HG02642 (cell line): Measurements from ENCODE around the gene ZNF239.
"Not testable (repeated sequence)": the region's sequence is repeated elsewhere in the genome, so short reads cannot be mapped to it uniquely, and the experiment has no call there.

Source experiments
- ATAC-seq: cut with Tn5 transposase; IDR thresholded peaks from one replicate; pipeline ENCODE4 v1.9.1; 2021; ENCODE audit warnings: mild to moderate bottlenecking; ENCODE audit not compliant: unreplicated experiment, poor library complexity

The ZNF239 gene

DNA sequence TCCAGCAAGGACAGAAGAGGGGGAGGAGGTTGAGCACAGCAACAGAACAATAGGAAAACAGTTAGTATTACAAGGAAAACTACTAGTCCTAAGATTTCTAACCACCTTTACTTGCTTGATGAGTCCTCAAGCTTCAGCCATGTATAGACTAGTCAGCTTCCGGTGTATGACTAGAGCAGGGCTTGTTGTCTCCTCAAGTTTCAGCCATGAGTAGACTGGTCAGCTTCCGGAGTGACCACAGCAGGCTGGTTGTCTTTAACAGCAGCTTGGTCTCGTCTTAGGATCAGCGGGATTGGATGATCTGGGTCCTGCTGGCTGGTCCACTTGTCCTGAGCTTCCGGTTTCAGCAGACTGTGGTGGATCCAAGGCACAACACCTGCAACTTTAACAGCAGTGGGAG lies 10.6 kb upstream of the ZNF239 start:
- ATAC-seq = no peak

DNA sequence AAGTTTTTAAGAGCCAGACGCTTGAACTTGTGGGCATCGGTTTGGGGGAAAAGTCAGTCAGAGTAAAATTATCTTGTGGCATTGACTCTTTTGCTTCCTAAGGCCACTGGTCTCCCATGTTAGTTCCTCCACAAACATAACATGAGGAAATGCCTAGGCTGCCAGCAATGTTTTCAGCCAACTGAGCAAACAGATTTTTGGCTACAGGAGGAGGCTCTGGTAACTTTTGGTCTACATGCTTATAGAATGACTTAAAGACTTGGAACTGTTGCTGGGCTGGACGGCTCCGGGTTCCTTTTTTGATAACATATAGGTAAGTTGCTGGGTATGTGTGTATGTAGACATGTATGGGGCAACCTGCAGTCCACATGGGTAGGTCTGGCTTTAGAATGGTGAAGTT lies 9.6 kb upstream of the ZNF239 start:
- no peak for ATAC-seq

GRCh38 chr10:43576580-43576979 lies 2.2 kb upstream of the ZNF239 start:
- ATAC-seq = no peak

- no peak for ATAC-seq
Measured at GRCh38 chr10:43576062-43576461, 1.6 kb upstream of the ZNF239 start.

- ATAC-seq = no peak
Measured at GRCh38 chr10:43574906-43575305, 490 bp upstream of the ZNF239 start.

- no peak for ATAC-seq
Measured at GRCh38 chr10:43573250-43574000, 991 bp downstream of the ZNF239 start.

GRCh38 chr10:43570971-43571370 lies 3.4 kb downstream of the ZNF239 start:
- ATAC-seq = no peak

DNA sequence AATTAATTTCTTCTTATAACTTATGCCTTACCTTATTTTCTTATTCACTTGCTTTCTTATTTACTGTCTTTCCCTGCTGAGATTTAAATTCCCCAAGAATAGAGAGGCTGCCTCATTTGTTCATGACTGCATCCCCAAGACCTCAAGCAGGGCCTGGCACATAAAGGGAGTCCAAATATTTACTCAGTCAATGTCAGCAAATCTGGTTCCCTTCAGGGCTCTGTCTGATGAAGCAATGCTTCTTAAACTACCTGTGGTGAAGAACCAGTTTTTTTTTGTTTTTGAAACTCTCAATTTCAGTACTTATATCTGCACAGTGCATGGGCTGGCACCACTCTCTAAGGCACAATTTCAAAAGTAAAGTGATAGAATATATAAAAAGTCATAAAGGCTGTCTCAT lies 4.7 kb downstream of the ZNF239 start:
- ATAC-seq = no peak

GRCh38 chr10:43557214-43557613 lies 17.2 kb downstream of the ZNF239 start:
- no peak for ATAC-seq

DNA sequence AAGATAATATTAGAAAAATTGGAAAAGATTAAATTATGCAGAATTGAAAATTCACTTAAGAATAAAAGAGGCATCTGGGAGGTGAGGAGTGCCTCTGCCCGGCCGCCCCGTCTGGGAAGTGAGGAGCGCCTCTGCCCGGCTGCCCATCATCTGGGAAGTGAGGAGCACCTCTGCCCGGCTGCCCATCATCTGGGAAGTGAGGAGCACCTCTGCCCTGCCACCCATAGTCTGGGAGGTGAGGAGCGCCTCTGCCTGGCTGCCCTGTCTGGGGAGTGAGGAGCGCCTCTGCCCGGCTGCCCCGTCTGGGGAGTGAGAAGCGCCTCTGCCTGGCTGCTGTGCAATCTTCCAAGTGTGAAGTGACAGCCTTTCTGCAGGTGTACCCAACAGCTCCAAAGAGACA lies 30.7 kb downstream of the ZNF239 start:
- not testable (repeated sequence) for ATAC-seq

DNA sequence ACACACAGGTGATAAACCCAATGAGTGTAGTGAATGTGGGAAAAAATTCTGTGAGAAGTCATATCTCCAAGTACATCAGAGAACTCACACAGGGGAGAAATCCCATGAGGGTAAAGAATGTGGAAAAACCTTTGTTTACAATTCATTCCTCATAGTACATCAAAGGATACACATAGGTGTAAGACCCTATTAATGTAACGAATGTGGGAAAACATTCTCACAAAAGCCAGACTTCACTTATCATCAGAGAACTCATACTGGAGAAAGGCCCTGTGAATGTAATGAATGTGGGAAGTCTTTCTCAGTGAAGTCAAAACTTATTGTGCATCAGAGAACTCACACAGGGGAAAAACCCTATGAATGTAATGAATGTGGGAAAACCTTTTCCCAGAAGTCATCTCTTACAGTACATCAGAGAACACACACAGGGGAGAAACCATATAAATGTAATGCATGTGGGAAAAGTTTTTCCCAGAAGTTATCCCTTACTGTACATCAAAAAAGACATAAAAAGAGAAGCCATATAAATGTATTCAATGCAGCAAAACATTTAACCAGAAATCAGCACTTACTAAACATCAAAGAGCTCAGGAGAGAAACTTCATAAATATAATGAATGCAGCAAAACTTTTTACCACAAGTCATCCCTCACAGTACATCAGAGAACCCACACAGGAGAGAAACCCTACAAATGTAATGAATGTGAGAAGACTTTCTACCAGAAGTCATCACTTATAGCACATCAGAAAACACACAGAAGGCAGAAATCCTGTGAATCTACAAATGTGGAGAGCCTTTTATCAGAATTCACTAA lies 49.8 kb downstream of the ZNF239 start:
- ATAC-seq = no peak
